Lower lobe of right lung (tissue), 2 donors: ENCODE data around the gene ZNF688. TPM values are rescaled to one million over a fixed set of nuclear protein-coding genes. Genes with fewer than 3 reads are reported as not detected.
A peak's percentile ranks its signal among the peaks of the same experiment; 100 is the strongest.

Source experiments
- ATAC-seq, 2 donors: fragments of 200-7000 bp; cut with Tn5 transposase; one replicate each; pipeline ENCODE4 v1.9.1; 2020 to 2022; ENCODE audit warnings: mild to moderate bottlenecking in 2 of 2, moderate library complexity in 2 of 2
- DNase-seq: peaks from one replicate; pipeline ENCODE4 v3.0.0-alpha.2; 2020
- H3K27ac ChIP-seq: fragments of 200-600 bp; one replicate; pipeline ENCODE4 v1.8.0; 2022
- H3K27me3 ChIP-seq: fragments of 200-600 bp; one replicate; pipeline ENCODE4 v1.8.0; 2022; ENCODE audit warnings: low read depth
- H3K36me3 ChIP-seq: fragments of 200-600 bp; one replicate; pipeline ENCODE4 v1.8.0; 2022; ENCODE audit warnings: mild to moderate bottlenecking
- H3K4me1 ChIP-seq: fragments of 200-600 bp; one replicate; pipeline ENCODE4 v1.8.0; 2022
- H3K4me3 ChIP-seq: fragments of 200-600 bp; one replicate; pipeline ENCODE4 v1.8.0; 2022; ENCODE audit warnings: mild to moderate bottlenecking
- H3K9me3 ChIP-seq: fragments of 200-600 bp; one replicate; pipeline ENCODE4 v1.8.0; 2022
- intact Hi-C: fragments of 100-400 bp; cut with DNase I; formaldehyde crosslinking; loops from one replicate; pipeline ENCODE4 v1.11.0; 2022
- total RNA-seq: library from RNA; stranded (reverse); fragmentation: NEBNext Ultra II Directional; extraction: Animal tissue kit (Norgen Biotek cat#: 25700); gene quantifications from one replicate; pipeline ENCODE4 v1.2.1, GENCODE V29; 2021
- TF ChIP-seq, protein P1 (sequence below): fragments of 200-600 bp; IDR thresholded peaks from one replicate; pipeline ENCODE4 v1.8.0; 2022; ENCODE audit warnings: antibody characterized with exemption, mild to moderate bottlenecking
- donor health status: DM: no; HTN: yes; CAD: no; lungs with severe emphysema.

Gene ZNF688
- total RNA-seq, 1 donor from 2014 or later, result 13.5 TPM

DNA sequence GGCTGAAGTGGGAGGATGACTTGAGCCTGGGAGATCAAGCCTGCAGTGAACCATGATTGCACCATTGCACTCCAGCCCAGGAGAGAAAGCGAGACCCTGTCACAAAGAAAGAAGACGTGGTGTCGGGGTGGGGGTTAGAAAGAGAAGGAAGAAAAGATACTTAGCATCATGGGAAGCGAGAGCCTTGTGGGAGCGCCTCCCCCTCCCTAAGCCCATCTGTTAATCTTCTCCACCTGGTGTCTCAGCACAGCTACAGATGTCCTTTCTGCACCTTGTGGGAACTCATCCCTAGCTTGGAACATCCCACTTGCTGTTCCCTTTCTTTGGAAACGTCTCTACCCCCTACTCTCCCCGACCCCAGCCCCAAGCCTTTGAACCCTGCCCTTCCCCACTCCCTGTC lies 6.0 kb downstream of the ZNF688 start:
- intact Hi-C loops, result no loop called here
- no peaks in the 10 kb centered on the region for H3K36me3 ChIP-seq
- no peak for ATAC-seq

DNA sequence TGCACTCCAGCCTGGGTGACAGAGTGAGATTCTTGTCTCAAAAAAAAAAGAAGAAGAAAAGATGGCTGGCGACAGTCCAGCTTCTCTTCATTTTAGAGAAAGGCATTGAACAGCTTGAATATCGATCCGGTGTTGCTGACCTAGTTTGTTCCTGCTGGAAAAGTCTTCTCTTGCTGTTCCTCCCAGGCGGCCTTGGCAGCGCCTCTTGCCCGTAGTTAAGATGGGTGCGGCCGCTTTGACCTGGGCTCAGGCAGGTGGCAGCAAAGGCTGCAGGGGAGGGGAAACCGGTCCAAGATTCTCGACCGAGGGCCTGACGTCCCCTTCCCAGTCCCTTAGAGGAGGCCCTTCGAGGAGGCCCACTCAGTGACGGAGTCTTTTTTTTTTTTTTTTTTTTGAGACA lies 9.5 kb downstream of the ZNF688 start:
- peaks cover 19% of the 10 kb centered on the region for H3K4me1 ChIP-seq
- intact Hi-C loops, result no loop called here
- no peaks in the 10 kb centered on the region for H3K36me3 ChIP-seq
- DNase-seq (no peak), ATAC-seq (no peak)
- H3K9me3 ChIP-seq, result no peaks in the 10 kb centered on the region
- TF ChIP-seq, protein P1, sequence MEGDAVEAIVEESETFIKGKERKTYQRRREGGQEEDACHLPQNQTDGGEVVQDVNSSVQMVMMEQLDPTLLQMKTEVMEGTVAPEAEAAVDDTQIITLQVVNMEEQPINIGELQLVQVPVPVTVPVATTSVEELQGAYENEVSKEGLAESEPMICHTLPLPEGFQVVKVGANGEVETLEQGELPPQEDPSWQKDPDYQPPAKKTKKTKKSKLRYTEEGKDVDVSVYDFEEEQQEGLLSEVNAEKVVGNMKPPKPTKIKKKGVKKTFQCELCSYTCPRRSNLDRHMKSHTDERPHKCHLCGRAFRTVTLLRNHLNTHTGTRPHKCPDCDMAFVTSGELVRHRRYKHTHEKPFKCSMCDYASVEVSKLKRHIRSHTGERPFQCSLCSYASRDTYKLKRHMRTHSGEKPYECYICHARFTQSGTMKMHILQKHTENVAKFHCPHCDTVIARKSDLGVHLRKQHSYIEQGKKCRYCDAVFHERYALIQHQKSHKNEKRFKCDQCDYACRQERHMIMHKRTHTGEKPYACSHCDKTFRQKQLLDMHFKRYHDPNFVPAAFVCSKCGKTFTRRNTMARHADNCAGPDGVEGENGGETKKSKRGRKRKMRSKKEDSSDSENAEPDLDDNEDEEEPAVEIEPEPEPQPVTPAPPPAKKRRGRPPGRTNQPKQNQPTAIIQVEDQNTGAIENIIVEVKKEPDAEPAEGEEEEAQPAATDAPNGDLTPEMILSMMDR, result no peak
- H3K27ac ChIP-seq, result peak overlapping the region; percentile 85
- peak overlapping the region; percentile 59 for H3K4me3 ChIP-seq
- H3K27me3 ChIP-seq, result no peaks in the 10 kb centered on the region

More for the DNA sequence above, 6.0 kb downstream of the ZNF688 start:
- H3K27ac ChIP-seq, result no peak overlapping the region
- no peaks in the 10 kb centered on the region for H3K27me3 ChIP-seq
- DNase-seq, result no peak
- H3K4me1 ChIP-seq, result peaks cover 25% of the 10 kb centered on the region
- H3K9me3 ChIP-seq, result no peaks in the 10 kb centered on the region
- TF ChIP-seq, protein P1, result no peak
- H3K4me3 ChIP-seq, result no peak overlapping the region

DNA sequence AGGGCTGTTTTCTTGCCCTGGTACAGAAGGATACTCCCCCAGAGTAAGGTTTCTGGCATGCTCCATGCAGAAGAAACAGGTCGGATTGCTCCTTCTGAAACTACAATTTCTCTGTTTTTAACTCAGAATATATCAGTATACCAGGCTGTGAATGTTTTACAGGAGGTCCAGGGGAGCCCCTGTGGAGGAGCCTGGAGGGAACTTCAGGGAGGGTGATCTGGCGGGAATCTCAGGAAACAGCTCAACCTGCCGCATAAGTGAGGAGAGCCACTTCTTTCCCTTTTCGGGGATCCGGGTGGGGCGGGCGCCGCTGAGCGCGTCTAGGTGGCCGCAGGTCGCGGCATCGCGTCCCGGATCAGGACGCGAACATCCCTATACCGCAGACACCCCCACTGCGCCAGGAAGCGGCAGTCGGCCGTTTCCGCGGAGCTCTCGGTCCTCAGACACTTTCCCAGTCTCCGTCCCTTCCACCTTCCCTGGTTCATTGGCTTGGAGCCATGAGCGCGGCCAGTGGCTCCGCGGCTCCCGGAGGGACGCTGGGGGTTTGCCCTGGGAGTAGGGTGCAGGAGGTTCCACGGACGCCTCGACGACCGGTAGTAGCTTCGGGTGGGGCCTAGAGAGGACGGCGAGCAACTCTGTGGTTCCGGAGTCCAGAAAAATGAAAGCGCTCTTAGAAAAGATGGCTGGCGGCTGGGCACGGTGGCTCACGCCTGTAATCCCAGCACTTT lies 10.3 kb downstream of the ZNF688 start:
- Histone ChIP-seq H3K4me1 (peaks cover 26% of the 10 kb centered on the region), H3K9me3 (no peaks in the 10 kb centered on the region), H3K27me3 (no peaks in the 10 kb centered on the region), H3K36me3 (peaks cover 4% of the 10 kb centered on the region), H3K4me3 (peak overlapping the region; percentile 59), H3K27ac (peak overlapping the region; percentile 85)
- ATAC-seq (no peak), DNase-seq (peak; percentile 65)
- intact Hi-C loops, result no loop called here
- TF ChIP-seq, protein P1, result no peak

DNA sequence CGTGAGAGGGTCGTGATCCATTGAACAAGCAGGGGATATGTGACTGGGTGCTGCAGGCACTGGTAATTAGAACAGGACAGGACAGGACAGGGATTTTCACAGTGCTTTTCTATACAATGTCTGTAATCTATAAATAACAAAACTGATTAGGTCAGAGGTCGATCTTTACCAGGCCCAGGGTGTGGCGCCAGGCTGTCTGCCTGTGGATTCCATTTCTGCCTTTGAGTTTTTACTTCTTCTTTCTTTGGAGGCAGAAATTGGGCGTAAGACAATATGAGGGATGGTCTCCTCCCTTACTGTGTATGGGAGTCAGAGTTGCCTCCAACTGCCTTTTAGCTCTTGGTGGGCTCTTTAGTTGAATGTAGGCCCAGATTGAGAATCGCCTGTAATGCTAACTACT lies 11.8 kb downstream of the ZNF688 start:
- H3K4me1 ChIP-seq, result peaks cover 26% of the 10 kb centered on the region
- H3K9me3 ChIP-seq, result no peaks in the 10 kb centered on the region
- intact Hi-C loops, result no loop called here
- peaks cover 20% of the 10 kb centered on the region for H3K36me3 ChIP-seq
- peak overlapping the region; percentile 46 for H3K27ac ChIP-seq
- TF ChIP-seq, protein P1, result no peak
- ATAC-seq (no peak), DNase-seq (no peak)
- H3K4me3 ChIP-seq, result no peak overlapping the region
- no peaks in the 10 kb centered on the region for H3K27me3 ChIP-seq

DNA sequence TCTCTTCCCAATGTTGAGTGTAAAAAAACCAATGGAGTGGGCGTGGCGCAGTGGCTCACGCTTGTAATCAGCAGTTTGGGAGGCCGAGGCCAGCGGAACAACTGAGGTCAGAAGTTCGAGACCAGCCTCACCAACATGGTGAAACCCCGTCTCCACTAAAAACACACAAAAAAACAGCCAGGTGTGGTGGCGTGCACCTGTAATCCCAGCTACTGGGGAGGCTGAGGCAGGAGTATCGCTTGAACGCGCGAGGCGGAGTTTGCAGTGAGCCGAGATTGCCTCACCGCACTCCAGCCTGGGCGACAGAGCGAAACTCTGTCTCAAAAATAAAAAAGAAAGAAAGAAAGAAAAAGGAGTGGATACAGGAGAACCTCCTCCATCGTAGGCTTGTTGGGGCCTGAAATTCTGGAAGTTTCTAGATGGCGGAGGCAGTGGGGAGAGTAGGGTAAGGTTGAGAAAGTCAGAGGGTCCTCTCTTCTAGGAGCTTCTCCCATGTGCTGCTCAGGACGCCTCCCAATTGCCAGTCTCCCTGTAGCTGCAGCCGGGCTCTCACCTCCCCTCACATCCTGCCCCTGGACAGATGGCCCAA lies 12.6 kb downstream of the ZNF688 start:
- intact Hi-C loops, result no loop called here
- peak overlapping the region; percentile 92 for H3K4me3 ChIP-seq
- ATAC-seq, result no peak
- H3K27me3 ChIP-seq, result no peaks in the 10 kb centered on the region
- no peaks in the 10 kb centered on the region for H3K9me3 ChIP-seq
- H3K27ac ChIP-seq, result peak overlapping the region; percentile 98
- TF ChIP-seq, protein P1, result no peak
- peaks cover 28% of the 10 kb centered on the region for H3K36me3 ChIP-seq
- DNase-seq, result no peak
- H3K4me1 ChIP-seq, result peaks cover 26% of the 10 kb centered on the region
